ENCODE data around the gene GPR22. TPM values are rescaled to one million over a fixed set of nuclear protein-coding genes. Genes with fewer than 3 reads are reported as not detected.

The GPR22 gene
- 2.4 TPM for total RNA-seq

GRCh38 chr7:107469929-107470328 is at the start of gene GPR22:
Gene GPR22, plus strand, starts transcription at chr7:107470057. Its CDS starts 4,004 bp downstream, at chr7:107474061.

Other genes starting within 250 kb of the GPR22 start
- 168 TPM for gene COG5, start 93.9 kb downstream of the GPR22 start, total RNA-seq
- gene DUS4L, start 93.9 kb downstream of the GPR22 start, total RNA-seq: 14.9 TPM
- gene BCAP29, start 110.2 kb downstream of the GPR22 start, total RNA-seq: 112 TPM
- 0.60 TPM for gene SLC26A4, start 190.8 kb downstream of the GPR22 start, total RNA-seq